Upper lobe of left lung (tissue), 4 donors: ENCODE measurements around the gene ZNHIT2.

Experiments used
- CTCF ChIP-seq, 6 experiments: fragments of 450-650 bp in 4 of 6; fragments of 200-600 bp in 2 of 6; sonication (generic) in 2 of 6; IDR thresholded peaks; one replicate each; pipeline ENCODE4 v1.5.1; 2016 to 2019; ENCODE audit warnings: antibody characterized with exemption in 6 of 6
- EP300 ChIP-seq, 4 donors: sonication (generic); formaldehyde crosslinking; IDR thresholded peaks; one replicate each; pipeline ENCODE4 v1.5.1; 2017; ENCODE audit warnings: antibody characterized with exemption in 4 of 4, control low read depth in 2 of 4
- POLR2A ChIP-seq, 4 donors: fragments of 450-650 bp; IDR thresholded peaks; one replicate each; pipeline ENCODE4 v1.5.1; 2016 to 2017; ENCODE audit warnings: antibody characterized with exemption in 4 of 4, mild to moderate bottlenecking in 2 of 4
- POLR2AphosphoS5 ChIP-seq, 2 donors: sonication (generic); formaldehyde crosslinking; IDR thresholded peaks; one replicate each; pipeline ENCODE4 v1.5.1; 2017; ENCODE audit warnings: antibody characterized with exemption in 2 of 2

- TF ChIP-seq POLR2A (IDR thresholded peaks at IDR 0.05) (no peak), POLR2AphosphoS5 (IDR thresholded peaks at IDR 0.05) (no peak), CTCF (IDR thresholded peaks at IDR 0.05) (no peak), EP300 (IDR thresholded peaks at IDR 0.05) (no peak)
Measured at GRCh38 chr11:65103476-65103875, 14.0 kb downstream of the ZNHIT2 start.
